ENCODE results near the gene BCL10.

BCL10 gene

DNA sequence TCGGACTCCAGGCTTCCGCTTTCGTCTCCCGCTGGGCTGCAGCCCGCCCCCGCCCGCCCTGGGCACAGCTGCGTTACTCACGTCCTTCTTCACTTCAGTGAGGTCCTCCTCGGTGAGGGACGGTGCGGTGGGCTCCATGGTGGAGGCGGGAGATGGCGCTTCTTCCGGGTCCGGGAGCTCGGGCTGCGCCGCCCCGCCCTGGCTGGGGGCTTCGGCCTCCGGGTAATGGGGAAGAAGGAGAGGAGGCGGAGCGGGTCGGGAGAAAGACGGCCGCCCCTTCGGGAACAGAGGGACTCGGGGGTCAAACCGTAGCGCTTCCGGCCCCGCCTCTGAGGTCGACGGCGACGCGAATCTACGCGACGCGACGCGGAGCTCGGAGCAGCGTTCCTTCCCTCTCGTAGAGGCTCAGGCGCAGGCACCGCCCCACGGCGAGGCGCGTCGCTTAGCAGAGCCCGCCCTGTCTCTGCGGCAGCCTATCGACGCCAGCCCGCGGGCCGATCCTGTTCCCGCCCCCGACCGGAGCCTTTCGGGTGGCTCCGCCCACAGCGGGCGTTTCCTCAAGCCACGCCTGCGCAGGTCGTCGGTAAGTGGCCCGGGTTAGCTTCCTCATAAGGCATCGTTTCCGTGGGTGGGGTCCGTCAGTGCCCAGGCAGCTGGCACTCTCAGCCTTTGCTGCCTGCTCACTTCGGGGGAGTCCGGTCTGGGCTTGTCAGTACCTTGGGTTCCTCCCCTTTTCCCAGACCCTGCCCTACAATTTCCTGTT is at the start of gene BCL10:
TSS of gene BCL10 (minus strand) at position 418 of the 763 bp plus-strand sequence. CDS start at position 138, 280 bp downstream.
- peak; percentile 98 for DNase-seq

DNA sequence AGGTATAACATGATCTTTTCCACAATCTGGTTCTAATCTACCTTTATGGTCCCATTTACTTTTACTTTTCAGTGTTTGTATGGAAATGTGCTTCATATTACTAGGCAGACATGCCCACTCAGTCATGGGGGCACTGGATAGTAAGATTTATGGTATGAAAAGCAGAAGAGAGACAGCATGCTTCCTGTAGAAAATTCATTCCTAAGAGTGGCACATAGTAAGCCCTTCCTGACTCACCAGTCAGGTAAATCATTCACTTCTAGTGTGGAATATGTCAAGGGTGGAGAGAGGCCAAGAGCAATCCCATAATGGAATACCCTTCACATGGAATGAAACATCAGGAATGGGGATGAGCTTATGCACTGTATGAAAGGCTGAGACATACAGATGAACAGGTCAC is 49.5 kb upstream of the BCL10 start:
- peak; percentile 97 for DNase-seq

DNA sequence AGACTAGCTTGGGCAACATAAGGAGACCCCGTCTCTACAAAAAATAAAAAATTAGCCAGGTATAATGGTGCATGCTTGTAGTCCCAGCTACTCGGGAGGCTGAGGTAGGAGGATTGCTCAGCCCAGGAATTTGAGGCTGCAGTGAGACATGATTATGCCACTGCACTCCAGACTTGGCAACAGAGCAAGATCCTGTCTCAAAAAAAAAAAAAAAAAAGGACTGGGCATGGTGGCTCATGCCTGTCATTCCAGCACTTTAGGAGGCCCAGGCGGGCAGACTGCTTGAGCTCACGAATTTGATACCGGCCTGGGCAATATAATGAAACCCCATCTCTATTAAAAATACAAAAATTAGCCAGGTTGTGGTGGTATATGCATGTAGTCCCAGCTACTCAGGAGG is 47.3 kb upstream of the BCL10 start:
- DNase-seq: no peak

DNA sequence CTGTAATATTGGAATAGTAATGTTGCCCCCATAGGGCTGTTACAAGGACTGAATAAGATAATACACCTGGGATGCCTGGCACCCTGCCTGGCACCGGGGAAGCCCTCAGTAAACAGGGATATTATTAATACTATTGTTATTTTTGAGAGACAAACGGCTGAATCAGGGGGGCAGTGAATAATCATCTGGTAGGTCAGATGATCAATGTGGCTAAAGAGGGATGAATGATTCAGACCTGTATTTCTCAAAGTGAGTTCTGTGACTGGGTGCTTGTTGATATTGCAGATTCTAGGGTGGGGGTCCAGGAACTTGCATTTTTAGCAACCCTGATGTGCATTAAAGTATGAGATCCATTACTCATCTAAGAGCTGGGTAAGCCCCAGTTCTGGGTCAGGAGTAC is 46.2 kb upstream of the BCL10 start:
- DNase-seq: no peak

DNA sequence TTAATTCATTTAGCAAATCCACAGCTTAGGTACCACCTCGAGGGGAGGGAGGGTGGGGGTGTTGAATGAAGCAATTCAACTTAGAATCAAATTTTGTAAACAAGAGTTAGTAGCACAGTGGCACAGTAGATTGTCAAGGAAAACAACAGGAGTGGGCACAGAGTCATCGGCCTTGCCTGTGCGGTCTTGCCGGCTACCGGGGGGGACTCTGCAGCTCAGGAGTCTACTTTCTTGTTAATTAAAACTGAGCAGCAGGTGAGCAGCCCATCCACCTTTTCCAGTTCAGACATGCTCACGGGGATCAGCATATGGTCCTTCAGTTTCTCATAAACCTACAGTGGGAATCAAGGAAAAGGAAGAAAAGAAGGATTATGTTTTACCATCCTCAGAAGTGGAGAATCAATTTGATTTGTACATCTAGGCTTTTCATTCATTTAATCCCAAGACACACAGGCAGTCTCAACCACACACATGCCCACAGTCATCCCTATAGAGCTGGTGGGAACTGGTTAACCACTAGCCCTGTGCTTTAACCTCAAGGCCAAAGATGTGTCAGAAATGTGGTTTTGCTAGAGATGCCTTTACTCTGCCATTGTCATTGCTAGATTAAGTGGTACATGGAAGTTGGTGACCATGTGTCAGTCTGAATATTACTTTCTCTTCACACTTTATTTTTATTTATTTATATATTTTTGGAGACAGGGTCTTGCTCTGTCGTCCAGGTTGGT is 45.0 kb upstream of the BCL10 start:
- peak; percentile 16 for DNase-seq

DNA sequence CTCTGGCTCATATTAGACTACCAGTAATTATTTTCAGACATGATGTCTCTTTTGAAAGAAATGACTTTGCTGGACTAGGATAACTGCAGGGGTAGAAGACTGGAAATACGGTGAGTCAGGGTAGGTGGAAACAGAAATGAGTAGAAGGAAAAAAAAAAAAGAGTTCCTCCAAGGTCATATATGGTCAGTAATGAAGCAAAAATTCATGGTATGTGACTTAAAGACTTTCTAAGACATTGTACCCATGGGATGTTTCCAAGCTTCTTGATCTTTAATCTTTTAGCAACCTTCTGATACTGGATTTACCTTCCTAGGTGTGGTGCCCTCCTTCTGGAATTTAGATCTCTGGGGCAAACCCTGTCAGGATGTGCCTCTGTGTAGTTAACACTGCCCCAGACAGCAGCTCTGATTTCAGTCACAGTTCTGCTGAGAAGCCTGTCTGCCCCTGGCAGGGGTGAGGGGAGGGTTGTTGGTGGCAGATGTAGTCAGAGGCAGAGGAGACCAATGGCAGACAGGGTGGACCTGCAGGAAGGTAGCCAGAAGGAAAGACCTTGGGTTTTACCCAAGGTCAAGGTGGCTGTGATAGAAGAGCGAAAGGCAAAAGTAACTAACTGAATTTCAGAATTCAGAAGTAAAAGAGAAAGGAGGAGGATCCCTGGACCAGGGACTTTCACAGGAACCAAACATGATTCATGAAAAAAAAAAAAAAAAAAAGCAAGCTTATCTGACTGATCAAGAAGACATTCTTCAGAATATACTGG is 44.1 kb upstream of the BCL10 start:
- DNase-seq: peak; percentile 37

DNA sequence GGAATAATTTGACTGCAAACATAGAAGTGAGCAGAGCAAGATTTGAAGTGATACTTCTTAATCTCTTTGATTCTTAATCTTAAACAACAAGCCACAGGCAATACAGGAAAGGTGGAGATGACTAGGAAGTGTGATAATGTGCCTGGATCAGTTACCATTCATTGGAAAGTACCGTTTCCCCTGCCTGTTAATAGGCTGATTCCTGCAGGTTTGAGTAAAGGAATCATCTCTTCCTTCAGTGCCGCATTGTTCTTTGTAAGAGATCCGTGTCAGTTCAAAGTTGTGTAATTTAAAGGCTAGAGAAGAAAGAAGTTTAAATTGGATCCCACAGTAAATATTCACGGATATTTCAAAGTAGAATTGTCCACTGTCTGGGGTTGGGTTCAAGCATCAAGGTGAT is 43.5 kb upstream of the BCL10 start:
- DNase-seq: no peak

DNA sequence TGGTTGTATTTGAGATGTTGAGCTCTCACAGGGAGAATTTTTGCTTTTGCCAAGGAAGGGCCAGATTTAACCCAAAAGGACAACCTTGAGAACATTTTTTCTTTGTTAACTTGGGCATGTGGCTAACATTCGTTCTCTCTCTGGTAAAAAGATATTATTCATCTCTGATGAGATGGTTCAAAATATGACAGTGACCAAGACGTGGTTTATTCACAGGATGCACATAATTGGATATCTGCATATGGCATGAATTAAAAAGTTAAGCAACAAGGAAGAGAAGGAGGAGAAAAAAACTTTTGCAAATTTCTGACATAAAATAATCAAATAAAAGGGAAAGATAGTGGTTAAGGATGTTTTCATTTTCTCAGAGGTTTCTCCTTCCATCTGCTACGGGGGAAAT is 43.1 kb upstream of the BCL10 start:
- no peak for DNase-seq

DNA sequence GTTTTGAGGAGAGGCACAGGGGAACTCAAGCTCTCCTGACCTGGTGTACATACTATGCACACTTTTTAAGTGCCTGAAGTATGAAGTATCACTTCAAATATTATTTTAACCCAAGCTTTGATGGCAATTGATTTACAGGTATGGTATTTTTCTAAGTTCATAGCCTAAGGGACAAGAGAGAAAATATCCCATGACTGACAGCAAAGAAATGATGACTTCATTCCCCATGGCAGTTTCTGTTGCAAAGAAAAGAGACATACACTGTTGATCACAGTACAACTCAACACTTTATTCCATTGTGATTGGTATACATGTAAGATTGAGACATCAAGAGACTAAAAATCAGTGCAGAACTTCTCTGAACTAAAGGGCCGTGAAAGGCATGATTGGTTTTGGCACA is 41.8 kb upstream of the BCL10 start:
- DNase-seq: no peak

DNA sequence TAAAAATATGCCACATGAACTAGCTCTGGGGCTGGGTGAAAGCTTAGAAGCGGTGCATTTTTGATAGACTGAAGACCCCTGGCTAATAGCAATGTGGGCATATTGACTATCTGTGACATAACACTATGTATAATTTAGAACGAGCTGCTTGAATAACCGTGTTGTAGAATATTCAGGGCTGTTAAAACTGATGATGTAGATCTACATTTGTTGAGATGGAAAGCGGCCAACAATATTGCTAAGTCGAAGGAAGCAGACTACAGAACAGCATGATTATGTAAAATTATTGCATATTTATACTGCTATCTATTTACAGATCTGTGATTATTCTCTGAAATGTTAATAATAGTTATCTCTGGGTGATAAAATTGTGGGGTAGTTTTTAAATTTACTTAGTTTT is 41.1 kb upstream of the BCL10 start:
- DNase-seq: no peak

DNA sequence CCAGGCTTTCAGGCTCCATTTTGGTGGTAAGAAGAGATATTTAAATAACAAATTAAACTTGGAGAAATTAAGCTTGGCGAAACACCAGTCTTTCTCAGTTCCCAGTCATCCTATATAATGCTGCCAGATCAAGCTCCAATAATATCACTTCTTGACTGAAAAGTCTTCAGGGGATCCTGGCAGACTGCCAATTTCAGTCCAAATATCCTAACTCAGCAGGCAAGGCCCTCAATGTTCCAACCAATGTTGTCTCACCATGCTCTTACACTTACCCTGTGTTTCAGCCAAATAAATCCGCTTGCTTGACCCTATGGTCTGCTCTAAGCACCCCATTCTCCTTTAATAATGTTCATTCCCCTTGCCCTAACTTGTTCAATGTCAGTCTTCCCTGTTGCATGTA is 39.9 kb upstream of the BCL10 start:
- no peak for DNase-seq

DNA sequence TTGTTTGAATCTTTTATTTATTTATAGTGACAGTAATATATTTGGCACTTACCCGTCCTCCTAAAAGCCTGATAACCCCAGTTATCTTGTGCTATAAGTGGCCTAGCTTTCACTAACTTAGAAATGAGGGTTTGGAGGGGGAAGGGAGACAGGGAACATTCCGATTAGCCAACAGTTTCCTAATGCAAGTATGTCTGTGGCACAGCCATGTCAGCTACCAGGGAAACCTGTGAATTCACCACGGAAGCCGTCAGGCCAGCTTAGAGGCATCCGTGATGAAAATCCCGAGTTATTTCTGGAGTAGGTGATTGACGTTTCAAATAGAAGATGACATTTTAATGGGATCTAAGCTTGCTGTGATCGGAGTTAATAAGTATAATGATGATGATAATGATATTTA is 39.4 kb upstream of the BCL10 start:
- no peak for DNase-seq

DNA sequence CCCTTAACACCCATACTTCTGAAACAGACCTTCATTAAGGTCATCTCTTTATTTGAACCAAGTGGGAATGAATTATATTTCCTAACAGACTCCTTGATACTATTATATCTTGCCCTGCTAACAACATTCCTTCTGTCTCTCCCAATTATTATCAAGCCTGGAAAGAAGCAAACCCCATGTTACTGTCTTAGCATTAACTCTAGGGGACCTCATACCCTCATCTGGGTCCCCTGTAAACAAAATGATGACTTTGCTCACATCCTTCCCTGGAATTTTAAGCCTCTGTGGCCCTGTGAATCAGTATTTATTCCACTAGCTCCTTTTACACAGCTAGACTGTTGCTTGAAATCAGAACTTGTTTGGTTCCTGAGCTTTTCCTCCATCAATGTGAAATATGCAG is 38.3 kb upstream of the BCL10 start:
- no peak for DNase-seq

DNA sequence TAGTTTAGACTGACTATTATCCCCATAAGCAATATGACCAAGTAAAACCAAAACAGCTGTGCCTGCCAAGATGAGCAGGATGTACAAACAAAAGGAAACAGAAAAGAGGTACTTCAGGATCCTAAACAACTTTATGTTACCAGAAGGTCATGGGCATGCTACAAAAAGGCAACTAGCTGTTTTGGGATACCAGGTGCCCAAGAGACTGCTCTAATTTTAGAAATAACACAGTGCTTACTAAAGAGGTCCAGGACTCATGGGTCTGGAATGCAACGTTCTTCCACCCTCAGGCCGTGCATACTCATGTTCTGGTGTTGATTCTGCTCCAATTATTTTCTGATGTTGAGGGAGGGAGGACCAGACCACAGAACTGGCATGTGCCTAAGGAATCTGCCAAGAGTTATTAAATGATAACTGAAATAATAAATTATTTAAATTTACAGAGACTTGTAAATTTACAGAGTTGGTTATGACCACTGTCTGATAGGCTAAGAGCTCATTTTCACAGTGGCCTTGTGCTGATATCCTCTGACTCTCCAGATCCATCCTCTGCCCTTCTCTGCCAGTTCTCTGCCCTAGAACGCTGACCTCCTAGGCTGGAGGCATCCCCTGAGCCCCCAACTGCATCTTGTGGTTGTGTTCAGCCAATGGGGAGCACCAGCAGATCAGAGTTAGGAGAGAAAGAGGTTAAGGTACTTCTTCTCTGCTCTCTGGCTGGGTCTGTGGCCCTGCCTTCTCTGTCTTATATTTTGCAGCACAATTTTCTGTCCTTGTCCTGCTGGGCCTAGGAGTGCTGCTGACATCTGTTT is 37.7 kb upstream of the BCL10 start:
- DNase-seq: peak; percentile 71

DNA sequence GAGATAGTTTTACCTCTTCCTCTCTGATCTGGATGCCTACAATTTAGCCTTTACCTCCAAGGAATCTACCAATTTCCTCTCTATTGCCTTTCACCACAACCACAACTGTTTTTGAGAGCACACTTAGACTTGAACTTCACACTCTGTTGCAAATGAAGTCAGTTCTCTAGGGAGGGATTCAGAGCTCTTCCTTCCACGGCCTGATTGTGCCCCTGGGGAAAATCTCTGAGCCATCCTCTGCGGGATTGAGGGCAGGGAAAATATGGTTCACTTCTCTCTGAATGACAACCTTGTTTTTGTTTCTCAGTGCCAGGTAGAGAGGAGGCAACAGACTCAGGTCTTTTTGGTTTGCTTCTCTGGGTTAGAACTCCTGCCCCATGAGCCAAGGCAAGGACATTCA is 35.4 kb upstream of the BCL10 start:
- DNase-seq: no peak

DNA sequence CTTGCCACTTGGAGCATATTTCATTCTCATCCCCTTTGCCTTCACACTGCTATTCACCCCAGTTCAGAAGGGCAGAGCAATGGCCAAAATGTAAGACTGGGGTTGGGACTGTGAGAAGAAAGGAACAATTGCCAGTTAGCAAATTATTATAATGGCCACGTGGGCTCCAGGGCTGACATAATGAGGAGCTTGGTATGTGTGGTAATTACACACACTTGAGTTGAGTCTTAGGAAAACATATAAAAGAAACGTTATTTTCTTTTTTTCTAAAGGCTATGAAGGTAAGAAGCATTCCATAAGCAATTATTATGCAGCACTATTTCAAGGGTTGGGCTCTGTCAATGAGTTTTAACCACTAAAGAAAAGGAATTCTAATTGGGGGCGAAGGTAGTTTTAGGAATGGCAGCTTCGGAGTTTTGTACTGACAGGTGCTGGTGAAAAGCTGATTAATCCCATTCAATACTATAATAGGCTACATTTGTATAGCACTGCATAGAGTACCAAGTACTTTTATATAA is 32.5 kb upstream of the BCL10 start:
- no peak for DNase-seq

DNA sequence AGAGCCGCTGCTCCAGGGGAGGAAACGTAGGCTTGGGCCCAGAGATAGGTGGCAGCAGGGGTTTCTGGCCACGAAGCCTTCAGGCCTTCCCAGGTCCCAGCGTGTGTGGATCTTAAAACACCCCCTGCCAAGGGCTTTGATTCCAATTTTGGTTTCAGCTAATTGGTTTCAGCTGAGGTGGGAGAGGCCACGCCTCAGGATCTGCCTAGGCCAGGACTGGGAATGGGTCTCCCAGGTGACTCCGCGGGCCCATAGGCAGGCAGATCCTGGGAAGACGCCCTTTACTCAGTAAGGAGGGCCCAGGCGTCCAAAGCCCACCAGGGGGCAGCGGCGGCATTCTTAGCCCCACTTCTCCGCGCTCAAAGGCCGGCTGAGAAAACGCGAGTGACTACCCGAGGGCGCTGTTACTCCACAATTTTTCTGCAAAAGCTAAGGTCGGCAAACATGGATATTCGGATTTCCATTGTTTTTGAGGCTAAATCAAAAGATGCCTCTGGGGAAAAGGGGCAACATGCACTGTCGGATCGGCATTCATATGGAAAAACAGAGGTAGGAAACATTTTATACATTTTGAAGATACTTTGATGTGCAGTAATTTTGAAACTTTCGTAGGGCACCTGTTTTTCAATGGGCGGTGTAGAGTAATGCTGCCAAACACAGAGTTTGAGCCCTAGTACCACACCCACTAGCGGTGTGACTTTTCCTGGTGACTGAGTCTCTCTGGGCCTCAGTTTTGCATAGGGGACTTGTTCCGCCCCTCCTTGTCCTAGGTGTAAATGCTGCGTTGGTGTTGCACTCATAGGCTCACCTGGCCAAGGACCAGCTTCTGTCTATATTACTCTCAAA is 31.8 kb upstream of the BCL10 start:
- DNase-seq: peak; percentile 88

DNA sequence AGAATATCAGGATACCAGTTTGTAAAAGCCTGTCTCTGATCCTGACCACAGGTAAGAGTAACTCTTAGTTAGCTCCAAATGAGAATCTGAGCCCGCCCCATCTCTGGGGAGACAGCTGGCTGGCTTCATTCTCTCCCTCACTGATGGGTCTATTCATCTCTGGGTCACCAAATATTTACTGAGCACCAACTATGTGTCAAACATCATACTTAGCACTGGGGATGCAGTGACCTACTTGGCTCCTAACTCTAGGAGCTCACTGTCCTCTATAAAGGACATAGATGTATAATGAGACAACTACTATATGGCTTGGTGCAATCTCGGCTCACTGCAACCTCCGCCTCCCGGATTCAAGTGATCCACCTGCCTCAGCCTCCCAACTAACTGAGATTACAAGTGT is 29.8 kb upstream of the BCL10 start:
- DNase-seq: no peak

DNA sequence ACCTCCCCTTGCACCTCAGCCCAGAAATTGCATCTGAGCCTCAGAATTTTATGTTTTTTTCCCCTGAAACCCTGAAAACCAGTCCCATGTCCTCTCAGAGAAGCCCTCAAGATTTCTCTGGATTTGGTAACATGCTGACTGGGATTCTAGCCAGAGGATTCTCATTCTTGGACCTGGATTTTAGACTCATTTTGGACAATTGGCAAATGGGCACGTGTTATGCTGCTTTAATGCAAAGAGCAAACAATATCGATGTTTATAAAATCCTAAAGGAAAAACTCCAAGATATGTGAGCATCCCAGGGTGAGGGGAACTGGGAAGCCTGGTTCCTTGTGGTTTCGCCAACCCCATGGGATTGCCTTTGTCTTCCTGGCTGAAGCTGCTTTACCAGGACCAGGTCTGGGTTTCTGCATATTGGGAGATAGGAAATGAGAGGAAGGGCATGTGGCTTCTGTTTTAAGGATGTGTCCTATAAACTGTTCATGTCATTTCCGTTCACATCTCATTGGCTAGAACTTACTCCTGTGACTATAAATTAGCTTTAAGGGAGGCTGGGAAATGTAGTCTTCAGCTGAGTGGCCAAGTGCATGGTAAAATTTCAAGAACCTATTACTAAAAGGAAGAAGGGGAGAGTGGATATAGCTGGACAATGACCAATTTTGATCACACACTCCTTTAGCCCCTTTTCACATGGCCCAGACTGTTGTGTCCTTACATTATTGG is 27.2 kb upstream of the BCL10 start:
- no peak for DNase-seq

DNA sequence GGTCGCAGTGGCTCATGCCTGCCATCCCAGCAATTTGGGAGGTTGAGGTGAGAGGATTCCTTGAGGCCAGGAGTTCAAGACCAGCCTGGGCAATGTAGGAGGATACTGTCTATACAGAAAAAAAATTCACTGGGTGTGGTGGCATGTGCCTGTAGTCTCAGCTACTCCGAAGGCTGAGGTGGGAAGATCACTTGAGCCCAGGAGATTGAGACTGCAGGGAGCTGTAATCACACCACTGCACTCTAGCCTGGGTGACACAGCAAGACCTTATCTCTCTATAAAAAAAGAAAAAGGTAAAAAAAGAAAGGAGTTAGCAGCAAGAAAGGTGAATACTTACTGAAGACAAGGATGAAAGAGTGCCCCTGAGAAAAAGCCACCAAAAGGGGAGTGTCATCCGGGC is 23.7 kb upstream of the BCL10 start:
- DNase-seq: no peak

Data from kidney glomerular epithelial cell (primary cell).